Trophoblast cell (in vitro differentiated cells and primary cell): ENCODE results near the gene SPHKAP.

Source experiments
- DNase-seq, 2 donors: peaks; one replicate each; pipeline ENCODE4 v3.0.0-alpha.2; 2016
- H2AFZ ChIP-seq: 2 replicates; pipeline ENCODE4 v1.6.1; 2013; ENCODE audit warnings: low read length, moderate library complexity, mild to moderate bottlenecking; ENCODE audit not compliant: insufficient read depth, poor library complexity
- H2AK5ac ChIP-seq: 2 replicates; pipeline ENCODE4 v1.6.1; 2013; ENCODE audit warnings: mild to moderate bottlenecking, low read length
- H2BK120ac ChIP-seq: 2 replicates; pipeline ENCODE4 v1.6.1; 2013; ENCODE audit warnings: low read length, mild to moderate bottlenecking, moderate library complexity; ENCODE audit not compliant: insufficient read depth, poor library complexity
- H2BK12ac ChIP-seq: 2 replicates; pipeline ENCODE4 v1.6.1; 2013; ENCODE audit warnings: mild to moderate bottlenecking, low read length, moderate library complexity
- H2BK5ac ChIP-seq: 2 replicates; pipeline ENCODE4 v1.6.1; 2013; ENCODE audit warnings: low read length, low read depth, moderate library complexity, mild to moderate bottlenecking; ENCODE audit not compliant: poor library complexity
- H3K14ac ChIP-seq: 2 replicates; pipeline ENCODE4 v1.6.1; 2013; ENCODE audit warnings: mild to moderate bottlenecking, low read length
- H3K18ac ChIP-seq: 2 replicates; pipeline ENCODE4 v1.6.1; 2013; ENCODE audit warnings: mild to moderate bottlenecking, low read length
- H3K23ac ChIP-seq: 2 replicates; pipeline ENCODE4 v1.6.1; 2013; ENCODE audit warnings: low read length
- H3K27ac ChIP-seq: 2 replicates; pipeline ENCODE4 v1.5.1; 2013; ENCODE audit warnings: low read depth, mild to moderate bottlenecking, inconsistent platforms, low read length, moderate library complexity
- H3K27me3 ChIP-seq: 2 replicates; pipeline ENCODE4 v1.6.1; 2013; ENCODE audit warnings: inconsistent platforms, mild to moderate bottlenecking, low read length, moderate library complexity; ENCODE audit not compliant: insufficient read depth
- H3K36me3 ChIP-seq, 2 experiments: 1 replicate in 1 of 2; 2 replicates in 1 of 2; pipeline ENCODE4 v1.6.1; 2013; ENCODE audit warnings: low read length in 2 of 2, mild to moderate bottlenecking in 2 of 2, moderate library complexity in 1 of 2; ENCODE audit not compliant: insufficient read depth in 2 of 2, control insufficient read depth in 1 of 2
- H3K4ac ChIP-seq: 2 replicates; pipeline ENCODE4 v1.6.1; 2013; ENCODE audit warnings: low read depth, mild to moderate bottlenecking, low read length, moderate library complexity
- H3K4me1 ChIP-seq, 2 experiments: 1 replicate in 1 of 2; 2 replicates in 1 of 2; pipeline ENCODE4 v1.6.1; 2013; ENCODE audit warnings: low read length in 2 of 2, mild to moderate bottlenecking in 2 of 2, moderate library complexity in 1 of 2; ENCODE audit not compliant: insufficient read depth in 2 of 2, control insufficient read depth in 1 of 2
- H3K4me2 ChIP-seq: 2 replicates; pipeline ENCODE4 v1.6.1; 2013; ENCODE audit warnings: inconsistent platforms, mild to moderate bottlenecking, low read length, moderate library complexity
- H3K4me3 ChIP-seq: 2 replicates; pipeline ENCODE4 v1.5.1; 2013; ENCODE audit warnings: mild to moderate bottlenecking, low read depth, low read length, inconsistent platforms
- H3K79me1 ChIP-seq: one replicate; pipeline ENCODE4 v1.6.1; 2013; ENCODE audit warnings: low read length
- H3K79me2 ChIP-seq: 2 replicates; pipeline ENCODE4 v1.6.1; 2013; ENCODE audit warnings: low read length, mild to moderate bottlenecking; ENCODE audit not compliant: control insufficient read depth, insufficient read depth, poor library complexity
- H3K9ac ChIP-seq: 2 replicates; pipeline ENCODE4 v1.6.1; 2013; ENCODE audit warnings: mild to moderate bottlenecking, low read length
- H3K9me3 ChIP-seq: 2 replicates; pipeline ENCODE4 v1.6.1; 2013; ENCODE audit warnings: low read depth, mild to moderate bottlenecking, control low read depth, inconsistent platforms, low read length; ENCODE audit not compliant: insufficient read depth
- H4K12ac ChIP-seq: 2 replicates; pipeline ENCODE4 v1.6.1; 2013; ENCODE audit warnings: low read depth, mild to moderate bottlenecking, low read length, moderate library complexity
- H4K8ac ChIP-seq: 2 replicates; pipeline ENCODE4 v1.6.1; 2013; ENCODE audit warnings: low read depth, mild to moderate bottlenecking, low read length, moderate library complexity
- H4K91ac ChIP-seq: one replicate; pipeline ENCODE4 v1.6.1; 2013; ENCODE audit warnings: low read depth, mild to moderate bottlenecking, low read length, moderate library complexity
- WGBS: extraction: QIAGEN DNeasy Blood & Tissue Kit; methylation state at CpG from one replicate; pipeline ENCODE4 v1.1.7; 2013; ENCODE audit warnings: missing lambda C conversion rate; ENCODE audit not compliant: insufficient read length, insufficient coverage; ENCODE audit errors: extremely low coverage; 5-methylcytosine and 5-hydroxymethylcytosine counted together

The SPHKAP gene

DNA sequence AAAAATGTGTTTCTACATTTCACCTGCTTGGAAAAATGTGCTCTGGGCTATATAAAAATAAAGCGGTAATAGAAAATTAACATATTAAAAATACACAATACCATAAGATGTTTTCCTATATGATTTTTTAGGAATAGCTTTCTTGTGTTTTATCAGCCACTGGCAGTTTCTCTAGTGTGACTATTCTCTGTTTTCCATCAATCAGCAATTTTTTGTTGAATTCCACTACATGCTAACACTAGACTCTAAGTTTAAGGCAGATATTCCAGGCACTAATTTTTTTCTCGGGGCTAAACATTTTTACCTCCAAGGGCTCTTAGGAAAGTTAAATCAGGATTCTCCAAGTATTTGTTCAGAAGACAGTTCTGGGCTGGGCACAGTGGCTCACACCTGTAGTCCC, 140.5 kb downstream of the SPHKAP start:
- no peaks in the 10 kb centered on the region for H3K79me2 ChIP-seq
- H3K23ac ChIP-seq = no peak overlapping the region
- WGBS = no CpG with 5 or more reads among the region's 2 CpGs
- H2AFZ ChIP-seq = no peak overlapping the region
- H2BK12ac ChIP-seq = no peak overlapping the region
- no peaks in the 10 kb centered on the region for H3K36me3 ChIP-seq
- no peak overlapping the region for H2AK5ac ChIP-seq
- no peak for DNase-seq
- no peak overlapping the region for H4K12ac ChIP-seq
- no peak overlapping the region for H3K4me2 ChIP-seq
- no peak overlapping the region for H3K14ac ChIP-seq
- H3K9me3 ChIP-seq = no peaks in the 10 kb centered on the region
- no peaks in the 10 kb centered on the region for H3K4me1 ChIP-seq
- H3K4ac ChIP-seq = no peak overlapping the region
- H2BK120ac ChIP-seq = no peak overlapping the region
- H2BK5ac ChIP-seq = no peak overlapping the region
- no peak overlapping the region for H3K9ac ChIP-seq
- no peak overlapping the region for H3K27ac ChIP-seq
- no peak overlapping the region for H4K91ac ChIP-seq
- H3K27me3 ChIP-seq = no peaks in the 10 kb centered on the region
- no peak overlapping the region for H3K18ac ChIP-seq
- no peak overlapping the region for H4K8ac ChIP-seq
- H3K79me1 ChIP-seq = no peaks in the 10 kb centered on the region
- no peak overlapping the region for H3K4me3 ChIP-seq

- H3K9ac ChIP-seq = no peak overlapping the region
- no peaks in the 10 kb centered on the region for H3K79me2 ChIP-seq
- H2AFZ ChIP-seq = no peak overlapping the region
- DNase-seq = peak in 1 of 2 donors; percentile 63
- no peak overlapping the region for H3K4me3 ChIP-seq
- no peak overlapping the region for H4K91ac ChIP-seq
- no peak overlapping the region for H2AK5ac ChIP-seq
- H3K9me3 ChIP-seq = no peaks in the 10 kb centered on the region
- no peak overlapping the region for H3K23ac ChIP-seq
- H3K4me1 ChIP-seq = no peaks in the 10 kb centered on the region
- no peaks in the 10 kb centered on the region for H3K27me3 ChIP-seq
- no peak overlapping the region for H3K14ac ChIP-seq
- no peak overlapping the region for H4K12ac ChIP-seq
- no peaks in the 10 kb centered on the region for H3K36me3 ChIP-seq
- H3K18ac ChIP-seq = no peak overlapping the region
- no peaks in the 10 kb centered on the region for H3K79me1 ChIP-seq
- no peak overlapping the region for H2BK120ac ChIP-seq
- no peak overlapping the region for H3K4ac ChIP-seq
- H2BK5ac ChIP-seq = no peak overlapping the region
- no CpG with 5 or more reads among the region's 5 CpGs for WGBS
- H4K8ac ChIP-seq = no peak overlapping the region
- H3K4me2 ChIP-seq = no peak overlapping the region
- H2BK12ac ChIP-seq = no peak overlapping the region
- H3K27ac ChIP-seq = no peak overlapping the region
Measured at GRCh38 chr2:228039752-228040534, 141.5 kb downstream of the SPHKAP start.

GRCh38 chr2:228038967-228039366, 142.5 kb downstream of the SPHKAP start:
- Histone ChIP-seq H3K27ac (no peak overlapping the region), H3K18ac (no peak overlapping the region), H2BK5ac (no peak overlapping the region), H3K79me2 (no peaks in the 10 kb centered on the region), H4K12ac (no peak overlapping the region), H3K36me3 (no peaks in the 10 kb centered on the region), H2BK120ac (no peak overlapping the region), H3K79me1 (no peaks in the 10 kb centered on the region), H2BK12ac (no peak overlapping the region), H2AK5ac (no peak overlapping the region), H2AFZ (no peak overlapping the region), H3K9ac (no peak overlapping the region), H3K4me3 (no peak overlapping the region), H4K8ac (no peak overlapping the region), H3K4ac (no peak overlapping the region), H3K23ac (no peak overlapping the region), H3K27me3 (no peaks in the 10 kb centered on the region), H3K9me3 (no peaks in the 10 kb centered on the region), H3K4me1 (no peaks in the 10 kb centered on the region), H3K14ac (no peak overlapping the region), H4K91ac (no peak overlapping the region), H3K4me2 (no peak overlapping the region)
- no CpG with 5 or more reads among the region's 4 CpGs for WGBS
- no peak for DNase-seq

DNA sequence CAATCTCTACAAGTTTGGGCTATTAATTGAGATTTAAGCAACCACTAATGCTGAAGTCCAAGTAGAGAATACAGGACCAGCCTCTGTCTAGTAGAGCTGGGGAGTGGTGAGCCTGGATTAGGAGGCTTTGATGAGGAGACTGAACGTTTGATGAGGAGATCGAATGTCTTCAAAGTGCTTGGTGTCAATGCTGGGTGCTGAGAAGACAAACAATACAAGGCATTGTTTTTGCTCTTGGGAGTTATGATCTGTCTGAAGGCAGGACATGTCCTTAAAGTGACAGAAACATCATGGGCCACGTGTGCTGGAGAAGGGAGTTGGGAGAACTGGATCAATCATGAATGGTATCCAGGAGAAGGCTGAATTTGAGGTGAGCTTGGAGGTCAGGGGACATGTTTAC, 143.6 kb downstream of the SPHKAP start:
- H3K9me3 ChIP-seq = no peaks in the 10 kb centered on the region
- no peaks in the 10 kb centered on the region for H3K27me3 ChIP-seq
- H2BK120ac ChIP-seq = no peak overlapping the region
- H4K12ac ChIP-seq = no peak overlapping the region
- no peaks in the 10 kb centered on the region for H3K4me1 ChIP-seq
- H3K27ac ChIP-seq = no peak overlapping the region
- H3K79me1 ChIP-seq = no peaks in the 10 kb centered on the region
- no peak overlapping the region for H4K91ac ChIP-seq
- H3K36me3 ChIP-seq = no peaks in the 10 kb centered on the region
- no peak overlapping the region for H2AFZ ChIP-seq
- no peak overlapping the region for H3K18ac ChIP-seq
- WGBS = no CpG with 5 or more reads among the region's 3 CpGs
- peak overlapping the region; percentile 49 for H3K4me3 ChIP-seq
- H3K9ac ChIP-seq = no peak overlapping the region
- H2BK5ac ChIP-seq = no peak overlapping the region
- H3K4me2 ChIP-seq = no peak overlapping the region
- H4K8ac ChIP-seq = no peak overlapping the region
- no peak overlapping the region for H3K14ac ChIP-seq
- no peak overlapping the region for H2AK5ac ChIP-seq
- H3K4ac ChIP-seq = no peak overlapping the region
- no peak for DNase-seq
- H2BK12ac ChIP-seq = no peak overlapping the region
- H3K23ac ChIP-seq = no peak overlapping the region
- no peaks in the 10 kb centered on the region for H3K79me2 ChIP-seq
